ENCODE data around the gene PSMD3. TPM values are rescaled to one million over a fixed set of nuclear protein-coding genes. Genes with fewer than 3 reads are reported as not detected.

Gene PSMD3
- total and polyA plus RNA-seq, 9 donors: 48.2 to 88.4 (median 73.4) TPM

DNA sequence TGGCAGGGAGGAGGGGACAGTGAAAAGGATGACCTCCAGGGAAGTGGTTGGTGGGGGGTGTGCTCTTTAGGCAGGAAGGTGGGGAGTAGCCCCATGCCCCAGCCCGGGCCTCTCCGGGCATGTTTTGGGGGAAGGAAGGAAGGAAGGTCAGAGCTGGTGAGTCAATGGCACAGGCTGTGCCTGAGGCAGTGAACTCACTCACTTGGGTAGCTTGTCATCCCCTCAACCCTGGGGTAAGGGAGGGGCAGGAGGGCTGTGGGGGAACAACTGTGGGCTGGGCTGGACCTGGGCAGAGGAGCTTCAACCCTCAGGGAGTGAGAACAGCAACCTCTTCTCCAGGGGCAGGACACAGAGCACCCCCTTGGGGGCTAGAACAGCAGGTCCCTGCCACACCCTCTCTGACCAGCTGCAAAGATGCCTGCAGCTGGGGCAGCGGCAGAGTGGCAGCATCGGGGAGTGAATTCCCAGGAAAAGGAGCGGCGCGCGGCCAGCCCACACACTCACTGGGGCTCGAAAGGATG, 40.9 kb downstream of the PSMD3 start:
- H3K4me1 ChIP-seq (ENCODE audit: insufficient read depth): peaks cover 23% of the 10 kb centered on the region
- H3K27ac ChIP-seq: peak overlapping the region in 1 of 2 donors; percentile 41
- no peaks in the 10 kb centered on the region for H3K36me3 ChIP-seq
- peak in 2 of 5 donors; percentile 43 to 59 for DNase-seq
- no peaks in the 10 kb centered on the region for H3K9me3 ChIP-seq
- intact Hi-C loops (cut with DNase I): loop anchor here in 1 of 4 donors (5.0 kb wide), 1 partner anchor 146 kb away; no protein-coding TSS in a partner anchor
- no peak overlapping the region for H3K4me3 ChIP-seq
- no peak for TF ChIP-seq POLR2A (IDR thresholded peaks at IDR 0.05)
- TF ChIP-seq CTCF (IDR thresholded peaks at IDR 0.05): no peak
- no peak for TF ChIP-seq EP300 (IDR thresholded peaks at IDR 0.05)
- 34 to 61% (median 39%) methylated on average over 9 of the region's 9 CpGs for WGBS, 3 donors
- no peaks in the 10 kb centered on the region for H3K27me3 ChIP-seq

DNA sequence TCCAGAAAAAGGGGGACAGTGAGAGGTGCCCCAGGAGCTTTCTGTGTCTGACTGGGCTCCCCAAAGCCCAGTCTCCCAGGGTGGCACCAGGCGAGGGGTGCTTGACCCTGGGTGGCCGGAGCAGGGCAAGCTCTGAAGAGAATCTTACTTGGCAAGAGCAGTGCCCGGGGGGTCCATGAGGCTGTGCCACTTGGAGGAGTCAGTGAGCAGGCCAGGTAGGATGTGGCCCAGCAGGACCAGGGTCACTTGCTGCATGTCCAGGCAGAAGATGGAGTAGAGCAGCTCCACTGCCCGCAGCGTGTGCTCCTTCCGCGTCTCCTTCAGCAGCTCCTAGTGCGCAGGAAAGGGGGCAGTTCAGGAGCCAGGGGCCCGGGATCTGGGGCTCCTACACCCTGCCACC, 41.9 kb downstream of the PSMD3 start:
- no peak overlapping the region for H3K27ac ChIP-seq
- H3K27me3 ChIP-seq: no peaks in the 10 kb centered on the region
- intact Hi-C loops (cut with DNase I): loop anchor here in 1 of 4 donors (5.0 kb wide), 1 partner anchor 145 kb away; no protein-coding TSS in a partner anchor
- no peak for DNase-seq
- whole genome bisulfite sequencing, 3 donors: 89 to 94% (median 90%) methylated on average over 9 of the region's 9 CpGs
- H3K9me3 ChIP-seq: no peaks in the 10 kb centered on the region
- H3K4me3 ChIP-seq: no peak overlapping the region
- no peak for TF ChIP-seq CTCF (IDR thresholded peaks at IDR 0.05)
- no peak for TF ChIP-seq EP300 (IDR thresholded peaks at IDR 0.05)
- TF ChIP-seq POLR2A (IDR thresholded peaks at IDR 0.05): no peak
- no peaks in the 10 kb centered on the region for H3K36me3 ChIP-seq
- H3K4me1 ChIP-seq (ENCODE audit: insufficient read depth): peaks cover 26% of the 10 kb centered on the region

DNA sequence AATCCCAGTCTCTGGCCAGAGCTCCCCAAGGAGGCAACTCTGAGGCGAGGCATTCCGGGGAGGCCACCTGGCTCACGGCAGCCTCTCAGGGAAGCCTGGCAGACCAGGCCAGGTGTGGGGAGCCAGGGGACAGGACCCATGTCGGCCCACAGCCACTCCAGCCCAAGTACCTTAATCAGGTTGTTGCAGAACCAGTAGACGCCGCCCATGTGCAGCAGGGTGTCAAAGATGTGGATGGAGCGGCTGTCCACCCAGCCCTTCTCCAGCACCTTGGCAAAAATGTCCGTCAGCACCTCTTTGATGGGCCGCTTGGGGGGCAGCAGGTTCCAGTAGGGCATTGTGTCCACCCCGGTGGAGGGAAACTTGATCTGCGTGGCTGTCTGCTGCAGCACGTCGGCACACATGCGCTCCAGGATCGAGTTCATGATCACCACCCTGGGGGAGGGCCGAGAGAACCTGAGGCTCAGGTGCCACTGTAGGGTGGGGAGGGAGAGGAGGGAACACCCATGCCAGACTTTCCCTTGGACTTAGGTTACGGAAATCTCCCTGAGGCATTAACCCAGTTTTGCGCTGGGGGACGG, 42.4 kb downstream of the PSMD3 start:
- Histone ChIP-seq H3K4me3 (no peak overlapping the region), H3K27ac (no peak overlapping the region), H3K36me3 (no peaks in the 10 kb centered on the region), H3K9me3 (no peaks in the 10 kb centered on the region), H3K4me1 (ENCODE audit: insufficient read depth) (peaks cover 21% of the 10 kb centered on the region), H3K27me3 (no peaks in the 10 kb centered on the region)
- 84 to 86% (median 85%) methylated on average over 19 of the region's 19 CpGs for WGBS, 3 donors
- TF ChIP-seq POLR2A (IDR thresholded peaks at IDR 0.05): no peak
- TF ChIP-seq EP300 (IDR thresholded peaks at IDR 0.05): no peak
- no peak for TF ChIP-seq CTCF (IDR thresholded peaks at IDR 0.05)
- intact Hi-C loops (cut with DNase I): loop anchor here in 1 of 4 donors (5.0 kb wide), 1 partner anchor 144 kb away; no protein-coding TSS in a partner anchor
- no peak for DNase-seq

- intact Hi-C loops (cut with DNase I): loop anchor here in 1 of 4 donors (5.0 kb wide), 1 partner anchor 144 kb away; no protein-coding TSS in a partner anchor
- no peaks in the 10 kb centered on the region for H3K27me3 ChIP-seq
- H3K36me3 ChIP-seq: no peaks in the 10 kb centered on the region
- H3K4me1 ChIP-seq (ENCODE audit: insufficient read depth): peaks cover 15% of the 10 kb centered on the region
- DNase-seq: peak in 3 of 5 donors; percentile 47 to 62 (median 50)
- H3K27ac ChIP-seq: no peak overlapping the region
- H3K9me3 ChIP-seq: no peaks in the 10 kb centered on the region
- WGBS, 3 donors: 43 to 50% (median 47%) methylated on average over 10 of the region's 10 CpGs
- no peak overlapping the region for H3K4me3 ChIP-seq
- TF ChIP-seq POLR2A (IDR thresholded peaks at IDR 0.05) (no peak), CTCF (IDR thresholded peaks at IDR 0.05) (no peak)
These were observed 43.1 kb downstream of the PSMD3 start for GRCh38 chr17:40023590-40024292.
